Hematopoietic multipotent progenitor cell treated with erythropoietin and hydrocortisone succinate and interleukin-3 and kit ligand, for 6 days (in vitro differentiated cells): Measurements from ENCODE around the gene NDC80.
"Not testable (repeated sequence)": the region's sequence is repeated elsewhere in the genome, so short reads cannot be mapped to it uniquely, and the experiment has no call there.

Source experiments
- DNase-seq: peaks from one replicate; pipeline ENCODE4 v3.0.0-alpha.2; 2015

NDC80 gene

DNA sequence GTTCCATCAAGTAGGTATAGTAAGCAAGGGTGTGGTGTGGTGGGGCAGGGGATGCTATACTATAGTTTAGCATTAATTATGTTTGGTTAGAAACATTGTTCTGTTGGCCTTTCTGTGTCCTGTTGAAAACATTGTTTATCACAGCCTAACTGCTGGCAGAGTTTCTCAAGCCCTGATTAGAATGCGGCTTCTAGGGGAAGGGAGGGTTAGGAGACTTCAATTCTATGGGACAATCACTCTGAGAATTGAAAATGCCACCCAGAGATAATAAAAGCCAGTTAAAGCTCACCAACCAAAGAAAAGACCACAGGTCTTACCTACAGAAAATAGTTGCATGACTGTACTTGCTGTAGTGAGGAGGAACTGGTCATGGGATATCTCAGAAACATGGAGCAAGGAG is 64.2 kb downstream of the NDC80 start:
- peak; percentile 81 for DNase-seq

DNA sequence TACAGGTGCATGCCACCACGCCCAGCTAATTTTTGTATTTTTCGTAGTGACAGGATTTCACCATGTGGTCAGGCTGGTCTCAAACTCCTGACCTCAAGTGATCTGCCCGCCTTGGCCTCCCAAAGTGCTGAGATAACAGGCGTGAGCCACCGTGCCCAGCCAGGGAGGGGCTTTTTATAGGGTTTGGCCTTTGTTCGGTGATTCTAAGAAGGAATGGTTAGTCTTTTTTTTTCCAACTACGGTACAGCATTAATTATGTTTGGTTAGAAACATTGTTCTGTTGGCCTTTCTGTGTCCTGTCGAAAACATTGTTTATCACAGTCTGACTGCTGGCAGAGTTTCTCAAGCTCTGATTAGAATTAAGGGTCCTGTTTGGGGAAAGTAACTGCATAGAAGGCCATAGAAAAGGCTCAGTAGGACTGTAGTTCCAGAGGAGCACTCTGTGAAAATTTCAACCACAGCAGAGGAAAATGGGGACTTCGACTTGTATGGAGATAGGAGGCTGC is 64.8 kb downstream of the NDC80 start:
- peak; percentile 57 for DNase-seq

GRCh38 chr18:2641638-2642037 is 70.3 kb downstream of the NDC80 start:
- peak; percentile 69 for DNase-seq

DNA sequence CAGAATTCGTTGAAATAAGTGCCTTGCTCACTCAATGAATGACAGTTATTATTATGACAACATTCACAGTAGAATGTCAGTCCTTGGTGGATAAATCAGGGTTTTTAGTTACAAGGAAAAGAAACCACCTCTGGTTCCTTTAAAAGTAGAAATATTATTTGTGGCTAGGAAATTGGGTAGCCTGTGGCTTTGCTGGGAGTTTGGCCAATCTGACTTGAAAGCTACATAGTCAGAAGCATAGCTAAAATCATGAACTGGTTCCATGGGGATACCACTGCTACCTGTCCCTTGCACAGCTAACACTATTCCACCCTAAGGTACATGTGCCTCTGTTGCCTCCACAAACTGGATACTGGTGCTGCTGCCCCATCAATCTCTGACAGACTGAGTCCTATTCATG is 71.4 kb downstream of the NDC80 start:
- no peak for DNase-seq

- peak; percentile 54 for DNase-seq
These were observed 73.2 kb downstream of the NDC80 start for GRCh38 chr18:2644535-2644934.

GRCh38 chr18:2651981-2652380 is 80.6 kb downstream of the NDC80 start:
- no peak for DNase-seq

GRCh38 chr18:2653467-2653866 is 82.1 kb downstream of the NDC80 start:
- DNase-seq, result peak; percentile 41

GRCh38 chr18:2654169-2654927 is 83.0 kb downstream of the NDC80 start:
- DNase-seq, result no peak

GRCh38 chr18:2654928-2655177 is 83.5 kb downstream of the NDC80 start:
- DNase-seq, result peak; percentile 60

- peak; percentile 89 for DNase-seq
These were observed 84.0 kb downstream of the NDC80 start, which contains the start of gene SMCHD1 for GRCh38 chr18:2655178-2655953. TSS of gene SMCHD1 (plus strand) at chr18:2655726. CDS start at chr18:2656076, 350 bp downstream.

GRCh38 chr18:2655954-2656236 is 84.5 kb downstream of the NDC80 start:
- DNase-seq, result no peak

GRCh38 chr18:2656237-2656980 is 85.1 kb downstream of the NDC80 start:
- peak; percentile 52 for DNase-seq

DNA sequence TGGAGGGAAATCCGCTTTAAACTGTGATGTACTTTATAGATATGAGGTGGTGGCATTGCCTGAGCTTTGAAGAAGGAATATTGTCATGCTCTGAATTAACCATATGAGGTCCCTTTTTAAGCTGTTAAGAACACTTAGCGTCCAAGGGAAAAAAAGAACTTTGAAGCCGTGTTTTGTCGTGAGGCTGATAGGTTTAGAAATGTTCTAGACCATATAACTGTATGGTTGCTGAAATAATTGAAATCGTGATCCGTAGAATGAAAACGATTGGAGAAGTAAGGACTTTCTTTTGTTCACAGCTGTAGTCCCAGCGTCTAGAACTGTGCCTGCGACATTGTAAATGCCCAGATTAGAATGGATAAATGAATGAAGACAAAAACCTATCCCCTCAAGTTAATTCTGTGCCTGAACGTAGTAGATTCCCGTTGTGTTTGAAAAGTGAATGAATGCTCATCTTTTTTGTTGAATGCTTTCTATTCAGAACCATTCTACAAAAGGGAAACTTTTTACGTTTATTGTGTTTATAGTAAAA is 85.7 kb downstream of the NDC80 start:
- peak; percentile 53 for DNase-seq

DNA sequence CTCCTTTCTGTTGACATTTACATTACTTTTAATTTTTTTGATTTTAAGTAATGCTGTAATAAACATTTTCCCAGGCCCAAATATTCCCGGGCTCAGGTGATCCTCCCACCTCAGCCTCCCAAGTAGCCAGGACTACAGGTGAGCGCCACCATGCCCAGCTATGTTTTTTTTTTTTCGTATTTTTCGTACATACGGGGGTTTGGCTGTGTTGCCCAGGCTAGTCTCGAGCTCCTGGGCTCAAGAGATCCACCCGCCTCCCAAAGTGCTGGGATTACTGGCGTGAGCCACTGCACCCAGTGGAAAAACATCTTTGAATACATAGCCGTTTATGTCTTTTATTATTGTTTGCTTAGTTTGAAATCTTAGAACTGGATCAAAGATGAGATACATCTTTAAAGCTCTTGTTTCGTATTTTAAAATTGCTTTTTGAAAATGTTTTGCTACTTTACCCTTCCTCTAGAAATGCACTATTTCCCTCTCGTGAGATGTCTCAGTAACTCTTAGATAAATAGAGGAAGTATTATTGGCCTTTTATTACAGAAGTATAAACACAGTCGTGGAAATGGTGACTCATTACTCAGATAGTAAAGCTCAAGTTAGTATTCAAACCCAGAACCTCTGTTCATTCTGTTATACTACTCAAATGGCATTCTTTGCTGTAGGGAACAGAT is 86.6 kb downstream of the NDC80 start:
- peak; percentile 89 for DNase-seq

DNA sequence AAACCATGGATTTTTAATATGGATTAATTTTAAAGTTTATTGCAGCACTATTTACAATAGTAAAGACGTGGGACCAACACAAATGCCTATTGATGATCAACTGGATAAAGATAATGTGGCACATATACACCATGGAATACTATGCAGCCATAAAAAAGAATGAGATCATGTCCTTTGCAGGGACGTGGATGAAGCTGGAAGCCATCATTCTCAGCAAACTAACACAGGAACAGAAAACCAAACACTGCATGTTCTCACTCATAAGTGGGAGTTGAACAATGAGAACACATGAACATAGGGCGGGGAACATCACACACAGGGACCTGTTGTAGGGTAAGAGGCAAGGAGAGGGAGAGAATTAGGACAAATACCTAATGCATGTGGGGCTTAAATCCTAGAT is 89.5 kb downstream of the NDC80 start:
- DNase-seq, result not testable (repeated sequence)

DNA sequence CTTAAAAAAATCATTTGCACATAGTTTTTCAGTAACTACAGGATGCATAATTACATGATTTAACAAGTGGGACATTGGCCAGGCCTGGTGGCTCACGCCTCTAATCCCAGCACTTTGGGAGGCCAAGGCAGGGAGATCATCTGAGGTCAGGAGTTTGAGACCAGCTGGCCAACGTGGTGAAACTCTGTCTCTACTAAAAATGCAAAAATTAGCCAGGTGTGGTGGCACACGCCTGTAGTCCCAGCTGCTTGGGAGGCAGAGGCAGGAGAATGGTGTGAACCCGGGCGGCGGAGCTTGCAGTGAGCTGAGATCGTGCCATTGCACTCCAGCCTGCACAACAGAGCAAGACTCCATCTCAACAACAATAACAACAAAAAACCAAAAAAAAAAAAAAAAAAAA is 90.9 kb downstream of the NDC80 start:
- not testable (repeated sequence) for DNase-seq

DNA sequence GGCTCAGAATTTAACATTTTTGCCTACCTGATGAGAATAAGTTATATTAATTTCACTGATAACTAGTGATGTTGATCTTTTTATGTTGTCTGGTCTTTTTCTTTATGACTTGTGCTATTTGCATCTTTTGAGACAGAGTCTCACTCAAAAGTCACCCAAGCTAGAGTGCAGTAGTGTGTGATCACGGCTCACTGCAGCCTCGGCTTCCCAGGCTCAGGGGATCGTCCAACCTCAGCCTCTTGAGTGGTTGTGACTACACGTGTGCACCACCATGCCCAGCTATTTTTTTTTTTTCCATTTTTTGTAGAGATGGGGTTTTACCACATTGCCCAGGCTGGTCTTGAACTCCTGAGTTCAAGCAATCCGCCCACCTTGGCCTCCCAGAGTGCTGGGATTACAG is 91.6 kb downstream of the NDC80 start:
- DNase-seq, result no peak
